ENCODE data around the gene ZNF727.
"Not testable (repeated sequence)": the region's sequence is repeated elsewhere in the genome, so short reads cannot be mapped to it uniquely, and the experiment has no call there.

Gene ZNF727

GRCh38 chr7:64045301-64046040 is at the start of gene ZNF727:
TSS of gene ZNF727 (plus strand) at chr7:64045434. CDS start at chr7:64045622, 188 bp downstream.
- DNase-seq (ENCODE audit: low read depth), result no peak

GRCh38 chr7:63998549-63998948 is 46.7 kb upstream of the ZNF727 start, which contains the start of gene ZNF722:
TSS of gene ZNF722 (plus strand) at chr7:63998849. CDS start at chr7:63998962, 113 bp downstream.
- DNase-seq (ENCODE audit: low read depth), result no peak

GRCh38 chr7:64015496-64015895 is 29.7 kb upstream of the ZNF727 start:
- DNase-seq (ENCODE audit: low read depth), result not testable (repeated sequence)

GRCh38 chr7:64035388-64035787 is 9.8 kb upstream of the ZNF727 start:
- DNase-seq (ENCODE audit: low read depth), result no peak

- no peak for DNase-seq (ENCODE audit: low read depth)
Observed at GRCh38 chr7:64037095-64037494, 8.1 kb upstream of the ZNF727 start.

GRCh38 chr7:64046041-64046389 is 781 bp downstream of the ZNF727 start:
- DNase-seq (ENCODE audit: low read depth), result no peak

GRCh38 chr7:64077837-64078698 is 32.8 kb downstream of the ZNF727 start:
- not testable (repeated sequence) for DNase-seq (ENCODE audit: low read depth)

- no peak for DNase-seq (ENCODE audit: low read depth)
Observed at GRCh38 chr7:64078699-64078994, 33.4 kb downstream of the ZNF727 start.

GRCh38 chr7:64087501-64087900 is 42.3 kb downstream of the ZNF727 start:
- no peak for DNase-seq (ENCODE audit: low read depth)

GRCh38 chr7:64088863-64089262 is 43.6 kb downstream of the ZNF727 start:
- DNase-seq (ENCODE audit: low read depth), result not testable (repeated sequence)

Measured in activated T-helper 1 cell treated with Interleukin-2 at 50 U/mL for 16 hours (primary cell).